Chondrocyte (in vitro differentiated cells): ENCODE results near the gene PSD4. TPM values are rescaled to one million over a fixed set of nuclear protein-coding genes. Genes with fewer than 3 reads are reported as not detected.

Experiments used
- DNase-seq: peaks from one replicate; pipeline ENCODE4 v3.0.0; 2021; ENCODE audit warnings: mixed read lengths, low spot score
- H3K27ac Mint-ChIP-seq: one replicate; pipeline ENCODE4 v1.8.0; 2021; ENCODE audit warnings: mild to moderate bottlenecking, moderate library complexity, mixed read lengths; ENCODE audit not compliant: unreplicated experiment
- H3K27me3 Mint-ChIP-seq: 2 replicates; pipeline ENCODE4 v1.8.0; 2021; ENCODE audit warnings: low read depth, mixed read lengths
- H3K36me3 Mint-ChIP-seq: 2 replicates; pipeline ENCODE4 v1.8.0; 2021; ENCODE audit warnings: low read depth, mixed read lengths
- H3K4me1 Mint-ChIP-seq: 2 replicates; pipeline ENCODE4 v1.8.0; 2021; ENCODE audit warnings: low read depth, mild to moderate bottlenecking, mixed read lengths
- H3K4me3 Mint-ChIP-seq: one replicate; pipeline ENCODE4 v1.8.0; 2021; ENCODE audit warnings: mild to moderate bottlenecking, moderate library complexity, mixed read lengths; ENCODE audit not compliant: unreplicated experiment
- H3K9me3 Mint-ChIP-seq: 2 replicates; pipeline ENCODE4 v1.8.0; 2021; ENCODE audit warnings: low read depth, mixed read lengths
- total RNA-seq: library from RNA; stranded (reverse); gene quantifications from 3 replicates; pipeline ENCODE4 v1.2.1, GENCODE V29; 2021
- TF ChIP-seq, protein P1 (sequence below): fragments of 200-600 bp; sonication (generic); IDR thresholded peaks from 2 replicates; pipeline ENCODE4 v1.5.0; 2021; ENCODE audit warnings: antibody characterized with exemption, mild to moderate bottlenecking, moderate library complexity

Gene PSD4
- total RNA-seq, 1 donor from 2014 or later: 5.5 TPM

DNA sequence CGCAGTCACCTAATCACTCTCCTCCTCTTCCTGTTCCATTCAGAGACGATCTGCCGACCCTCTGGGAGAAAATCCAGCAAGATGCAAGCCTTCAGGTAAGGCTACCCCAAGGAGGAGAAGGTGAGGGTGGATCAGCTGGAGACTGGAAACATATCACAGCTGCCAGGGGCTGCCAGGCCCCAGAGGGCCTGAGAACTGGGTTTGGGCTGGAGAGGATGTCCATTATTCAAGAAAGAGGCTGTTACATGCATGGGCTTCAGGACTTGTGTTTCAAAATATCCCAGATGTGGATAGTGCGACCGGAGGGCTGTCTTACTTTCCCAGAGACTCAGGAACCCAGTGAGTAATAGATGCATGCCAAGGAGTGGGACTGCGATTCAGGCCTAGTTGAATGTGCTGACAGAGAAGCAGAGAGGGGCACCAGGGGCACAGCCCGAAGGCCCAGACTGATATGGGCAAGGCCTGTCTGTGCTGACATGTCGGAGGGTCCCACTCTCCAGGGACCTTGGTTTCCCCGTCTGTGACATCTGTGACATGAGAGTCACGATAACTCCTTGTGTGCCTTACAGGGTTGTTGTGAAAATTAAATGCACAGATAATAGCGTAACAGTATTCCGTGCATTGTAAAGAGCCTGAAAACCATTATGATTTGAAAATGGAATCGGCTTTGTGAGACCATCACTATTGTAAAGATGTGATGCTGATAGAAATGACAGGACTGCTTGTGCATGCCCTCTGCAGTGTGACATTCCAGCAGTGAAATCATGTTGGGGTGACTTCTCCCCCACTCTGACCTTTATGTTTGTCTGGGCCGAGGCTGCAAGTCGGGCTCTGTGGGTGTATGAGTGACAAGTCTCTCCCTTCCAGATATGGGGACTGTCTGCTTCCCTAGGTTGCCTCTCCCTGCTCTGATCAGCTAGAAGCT, 45.9 kb upstream of the PSD4 start:
- no peak for DNase-seq
- Mint-ChIP-seq H3K27me3 (peaks cover 24% of the 10 kb centered on the region), H3K27ac (no peak overlapping the region), H3K9me3 (no peaks in the 10 kb centered on the region), H3K4me1 (no peaks in the 10 kb centered on the region), H3K36me3 (no peaks in the 10 kb centered on the region), H3K4me3 (no peak overlapping the region)
- TF ChIP-seq, protein P1, sequence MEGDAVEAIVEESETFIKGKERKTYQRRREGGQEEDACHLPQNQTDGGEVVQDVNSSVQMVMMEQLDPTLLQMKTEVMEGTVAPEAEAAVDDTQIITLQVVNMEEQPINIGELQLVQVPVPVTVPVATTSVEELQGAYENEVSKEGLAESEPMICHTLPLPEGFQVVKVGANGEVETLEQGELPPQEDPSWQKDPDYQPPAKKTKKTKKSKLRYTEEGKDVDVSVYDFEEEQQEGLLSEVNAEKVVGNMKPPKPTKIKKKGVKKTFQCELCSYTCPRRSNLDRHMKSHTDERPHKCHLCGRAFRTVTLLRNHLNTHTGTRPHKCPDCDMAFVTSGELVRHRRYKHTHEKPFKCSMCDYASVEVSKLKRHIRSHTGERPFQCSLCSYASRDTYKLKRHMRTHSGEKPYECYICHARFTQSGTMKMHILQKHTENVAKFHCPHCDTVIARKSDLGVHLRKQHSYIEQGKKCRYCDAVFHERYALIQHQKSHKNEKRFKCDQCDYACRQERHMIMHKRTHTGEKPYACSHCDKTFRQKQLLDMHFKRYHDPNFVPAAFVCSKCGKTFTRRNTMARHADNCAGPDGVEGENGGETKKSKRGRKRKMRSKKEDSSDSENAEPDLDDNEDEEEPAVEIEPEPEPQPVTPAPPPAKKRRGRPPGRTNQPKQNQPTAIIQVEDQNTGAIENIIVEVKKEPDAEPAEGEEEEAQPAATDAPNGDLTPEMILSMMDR: no peak

DNA sequence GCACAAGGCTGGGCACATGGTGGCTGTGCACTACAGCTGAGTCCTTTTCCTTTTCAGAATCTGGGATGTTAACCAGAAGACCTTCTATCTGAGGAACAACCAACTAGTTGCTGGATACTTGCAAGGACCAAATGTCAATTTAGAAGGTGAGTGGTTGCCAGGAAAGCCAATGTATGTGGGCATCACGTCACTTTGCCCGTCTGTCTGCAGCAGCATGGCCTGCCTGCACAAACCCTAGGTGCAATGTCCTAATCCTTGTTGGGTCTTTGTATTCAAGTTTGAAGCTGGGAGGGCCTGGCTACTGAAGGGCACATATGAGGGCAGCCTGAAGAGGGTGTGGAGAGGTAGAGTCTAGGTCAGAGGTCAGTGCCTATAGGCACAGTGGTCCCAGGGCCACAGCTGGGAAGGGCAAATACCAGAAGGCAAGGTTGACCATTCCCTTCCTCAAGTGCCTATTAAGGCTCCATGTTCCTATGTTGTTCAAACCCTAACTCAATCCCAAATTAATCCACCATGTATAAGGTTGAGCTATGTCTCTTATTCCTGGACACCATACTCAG, 44.2 kb upstream of the PSD4 start:
- no peaks in the 10 kb centered on the region for H3K9me3 Mint-ChIP-seq
- H3K27me3 Mint-ChIP-seq: peaks cover 16% of the 10 kb centered on the region
- no peak overlapping the region for H3K27ac Mint-ChIP-seq
- H3K36me3 Mint-ChIP-seq: no peaks in the 10 kb centered on the region
- no peak overlapping the region for H3K4me3 Mint-ChIP-seq
- H3K4me1 Mint-ChIP-seq: no peaks in the 10 kb centered on the region
- DNase-seq: no peak
- TF ChIP-seq, protein P1: no peak

DNA sequence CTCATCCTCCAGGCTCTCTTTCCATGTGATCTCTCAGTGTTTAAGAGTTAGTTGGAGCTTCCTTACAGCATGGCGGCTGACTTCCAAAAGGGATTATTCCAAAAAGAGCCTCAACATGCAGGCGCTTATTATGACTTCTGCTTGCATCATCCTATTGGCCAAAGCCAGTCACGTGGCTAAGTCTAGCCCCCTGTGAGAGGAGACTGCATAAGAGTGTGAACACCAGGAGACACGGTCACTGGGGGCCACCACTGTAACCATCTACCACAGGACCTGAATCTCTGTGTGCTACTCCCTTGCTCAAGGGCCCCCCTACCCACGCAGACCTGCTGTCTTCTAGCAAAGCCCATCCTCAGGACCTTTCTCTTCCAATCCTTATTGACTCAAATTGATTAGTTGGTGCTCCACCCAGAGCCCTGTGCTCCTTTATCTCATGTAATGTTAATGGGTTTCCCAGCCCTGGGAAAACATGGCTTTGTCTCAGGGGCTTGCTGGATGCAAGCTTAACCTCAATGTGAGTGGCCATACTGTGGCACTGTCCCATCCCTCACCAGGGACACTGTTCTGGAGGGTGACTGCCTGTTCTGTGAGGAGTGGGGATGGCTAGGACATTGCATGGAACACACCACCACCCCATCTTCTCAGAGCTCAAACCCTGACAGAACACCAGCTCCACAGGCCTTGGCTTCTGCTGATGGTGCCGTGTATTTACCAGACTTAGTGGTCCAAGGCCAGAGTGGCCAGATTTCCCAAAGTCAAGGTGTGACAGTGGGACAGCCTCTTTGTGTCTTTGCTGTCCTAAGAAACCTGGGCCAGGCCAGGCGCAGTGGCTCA, 42.2 kb upstream of the PSD4 start:
- no peaks in the 10 kb centered on the region for H3K9me3 Mint-ChIP-seq
- no peak overlapping the region for H3K27ac Mint-ChIP-seq
- peaks cover 15% of the 10 kb centered on the region for H3K27me3 Mint-ChIP-seq
- H3K4me3 Mint-ChIP-seq: no peak overlapping the region
- TF ChIP-seq, protein P1: no peak
- H3K4me1 Mint-ChIP-seq: no peaks in the 10 kb centered on the region
- H3K36me3 Mint-ChIP-seq: no peaks in the 10 kb centered on the region
- DNase-seq: no peak

DNA sequence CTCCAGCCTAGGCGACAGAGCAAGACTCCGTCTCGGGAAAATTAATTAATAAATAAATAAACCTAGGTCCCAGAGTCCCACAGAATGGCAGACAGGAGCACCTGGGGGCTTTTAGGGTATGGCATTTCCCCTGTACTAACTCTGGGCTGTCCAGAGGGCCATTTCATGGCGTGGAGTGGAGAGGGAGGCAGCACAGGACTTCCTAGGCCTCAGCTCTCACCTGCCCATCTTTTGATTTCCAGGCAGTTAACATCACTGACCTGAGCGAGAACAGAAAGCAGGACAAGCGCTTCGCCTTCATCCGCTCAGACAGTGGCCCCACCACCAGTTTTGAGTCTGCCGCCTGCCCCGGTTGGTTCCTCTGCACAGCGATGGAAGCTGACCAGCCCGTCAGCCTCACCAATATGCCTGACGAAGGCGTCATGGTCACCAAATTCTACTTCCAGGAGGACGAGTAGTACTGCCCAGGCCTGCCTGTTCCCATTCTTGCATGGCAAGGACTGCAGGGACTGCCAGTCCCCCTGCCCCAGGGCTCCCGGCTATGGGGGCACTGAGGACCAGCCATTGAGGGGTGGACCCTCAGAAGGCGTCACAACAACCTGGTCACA, 41.3 kb upstream of the PSD4 start:
- H3K9me3 Mint-ChIP-seq: no peaks in the 10 kb centered on the region
- H3K27ac Mint-ChIP-seq: no peak overlapping the region
- no peak for DNase-seq
- H3K4me3 Mint-ChIP-seq: no peak overlapping the region
- H3K27me3 Mint-ChIP-seq: peaks cover 11% of the 10 kb centered on the region
- no peaks in the 10 kb centered on the region for H3K36me3 Mint-ChIP-seq
- H3K4me1 Mint-ChIP-seq: no peaks in the 10 kb centered on the region
- TF ChIP-seq, protein P1: no peak
